ENCODE results near the gene HOXA5. TPM values are rescaled to one million over a fixed set of nuclear protein-coding genes. Genes with fewer than 3 reads are reported as not detected.

Gene HOXA5
- total RNA-seq, 2 experiments from 2014 or later = 3.4 to 7.4 TPM

GRCh38 chr7:27145914-27146412, 2.5 kb upstream of the HOXA5 start:
- Histone ChIP-seq H3K9me2 (ENCODE audit: insufficient read depth, low read length) (no peaks in the 10 kb centered on the region), H3K4me1 (ENCODE audit: insufficient read depth, low read length, poor library complexity, severe bottlenecking) (peaks cover 22% of the 10 kb centered on the region), H3K9me3 (ENCODE audit: low read length) (no peaks in the 10 kb centered on the region), H3K36me3 (ENCODE audit: insufficient read depth, low read length) (peaks cover 15% of the 10 kb centered on the region), H3K79me2 (ENCODE audit: insufficient read depth, low read depth, low read length) (peaks cover 8% of the 10 kb centered on the region; the same call in 1 of the 2 replicates), H3K4me2 (ENCODE audit: low read length) (no peak overlapping the region), H3K27ac (ENCODE audit: low read depth, low read length, poor library complexity, severe bottlenecking) (no peak overlapping the region), H2AFZ (ENCODE audit: low read length) (no peak overlapping the region), H3K4me3 (ENCODE audit: low read depth, low read length, poor library complexity, severe bottlenecking) (no peak overlapping the region), H4K20me1 (ENCODE audit: insufficient read depth, low read length) (no peaks in the 10 kb centered on the region)
- ChIA-PET CTCF (ENCODE audit: unreplicated experiment) (no interaction called here), POLR2A (interaction anchor here (0.5 kb wide), 1 partner anchor 325 kb away, joined by 3 read pairs; no protein-coding TSS in a partner anchor)
- BruUV-seq (replicated peaks) = no TSS peak
- no peak for DNase-seq (ENCODE audit: low spot score)
- no peak for TF ChIP-seq EZH2phosphoT487 (IDR thresholded peaks at IDR 0.05; ENCODE audit: borderline replicate concordance, low read depth, low read length)
- TF ChIP-seq, protein P1, sequence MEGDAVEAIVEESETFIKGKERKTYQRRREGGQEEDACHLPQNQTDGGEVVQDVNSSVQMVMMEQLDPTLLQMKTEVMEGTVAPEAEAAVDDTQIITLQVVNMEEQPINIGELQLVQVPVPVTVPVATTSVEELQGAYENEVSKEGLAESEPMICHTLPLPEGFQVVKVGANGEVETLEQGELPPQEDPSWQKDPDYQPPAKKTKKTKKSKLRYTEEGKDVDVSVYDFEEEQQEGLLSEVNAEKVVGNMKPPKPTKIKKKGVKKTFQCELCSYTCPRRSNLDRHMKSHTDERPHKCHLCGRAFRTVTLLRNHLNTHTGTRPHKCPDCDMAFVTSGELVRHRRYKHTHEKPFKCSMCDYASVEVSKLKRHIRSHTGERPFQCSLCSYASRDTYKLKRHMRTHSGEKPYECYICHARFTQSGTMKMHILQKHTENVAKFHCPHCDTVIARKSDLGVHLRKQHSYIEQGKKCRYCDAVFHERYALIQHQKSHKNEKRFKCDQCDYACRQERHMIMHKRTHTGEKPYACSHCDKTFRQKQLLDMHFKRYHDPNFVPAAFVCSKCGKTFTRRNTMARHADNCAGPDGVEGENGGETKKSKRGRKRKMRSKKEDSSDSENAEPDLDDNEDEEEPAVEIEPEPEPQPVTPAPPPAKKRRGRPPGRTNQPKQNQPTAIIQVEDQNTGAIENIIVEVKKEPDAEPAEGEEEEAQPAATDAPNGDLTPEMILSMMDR (conservative IDR thresholded peaks at IDR 0.05; ENCODE audit: low read length) = no peak
- intact Hi-C loops (cut with micrococcal nuclease; ENCODE audit: unreplicated experiment) = no loop called here

DNA sequence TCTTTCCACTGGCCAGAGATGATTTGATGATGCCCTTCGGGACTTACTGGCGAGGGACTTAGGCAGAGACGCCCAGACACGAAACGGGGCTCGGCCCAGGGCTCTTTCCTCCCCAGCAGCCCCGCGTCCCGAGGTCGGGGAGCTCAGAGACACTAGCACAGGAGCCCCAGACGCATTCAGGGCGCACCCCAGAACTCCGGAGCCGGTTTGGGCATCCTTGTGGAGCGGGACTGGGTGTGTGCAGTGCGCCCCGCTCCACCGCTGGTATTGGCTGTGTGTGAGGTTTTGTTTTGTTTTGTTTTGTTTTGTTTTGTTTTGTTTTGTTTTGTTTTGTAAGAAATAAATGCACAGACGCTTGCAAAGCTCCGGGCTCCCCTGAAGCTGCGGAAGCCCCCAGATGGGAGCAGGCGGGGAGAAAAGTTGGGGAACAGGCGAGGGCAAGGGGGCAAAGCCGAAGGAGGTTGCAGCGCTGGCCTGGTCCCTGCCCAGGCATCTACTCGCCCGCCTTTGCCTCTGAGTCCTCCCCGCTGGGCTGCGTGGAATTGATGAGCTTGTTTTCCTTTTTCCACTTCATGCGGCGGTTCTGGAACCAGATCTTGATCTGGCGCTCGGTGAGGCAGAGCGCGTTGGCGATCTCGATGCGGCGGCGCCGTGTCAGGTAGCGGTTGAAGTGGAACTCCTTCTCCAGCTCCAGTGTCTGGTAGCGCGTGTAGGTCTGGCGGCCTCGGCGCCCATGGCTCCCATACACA, 1.9 kb upstream of the HOXA5 start:
- Histone ChIP-seq H4K20me1 (ENCODE audit: insufficient read depth, low read length) (no peaks in the 10 kb centered on the region), H3K36me3 (ENCODE audit: insufficient read depth, low read length) (peaks cover 15% of the 10 kb centered on the region), H3K4me1 (ENCODE audit: insufficient read depth, low read length, poor library complexity, severe bottlenecking) (peaks cover 21% of the 10 kb centered on the region), H2AFZ (ENCODE audit: low read length) (no peak overlapping the region), H3K9me3 (ENCODE audit: low read length) (no peaks in the 10 kb centered on the region), H3K9me2 (ENCODE audit: insufficient read depth, low read length) (no peaks in the 10 kb centered on the region), H3K79me2 (ENCODE audit: insufficient read depth, low read depth, low read length) (peaks cover 8% of the 10 kb centered on the region; the same call in 1 of the 2 replicates), H3K4me2 (ENCODE audit: low read length) (no peak overlapping the region), H3K4me3 (ENCODE audit: low read depth, low read length, poor library complexity, severe bottlenecking) (no peak overlapping the region), H3K27ac (ENCODE audit: low read depth, low read length, poor library complexity, severe bottlenecking) (no peak overlapping the region)
- TF ChIP-seq EZH2phosphoT487 (IDR thresholded peaks at IDR 0.05; ENCODE audit: borderline replicate concordance, low read depth, low read length) = no peak
- TF ChIP-seq, protein P1 (conservative IDR thresholded peaks at IDR 0.05; ENCODE audit: low read length) = no peak
- intact Hi-C loops (cut with micrococcal nuclease; ENCODE audit: unreplicated experiment) = no loop called here
- no peak for DNase-seq (ENCODE audit: low spot score)
- no TSS peak for BruUV-seq (replicated peaks)
- POLR2A ChIA-PET = interaction anchor here (0.5 to 0.7 kb wide), 3 partner anchors 324 to 458 kb away, joined by 3 read pairs; no protein-coding TSS in a partner anchor
- CTCF ChIA-PET (ENCODE audit: unreplicated experiment) = no interaction called here

DNA sequence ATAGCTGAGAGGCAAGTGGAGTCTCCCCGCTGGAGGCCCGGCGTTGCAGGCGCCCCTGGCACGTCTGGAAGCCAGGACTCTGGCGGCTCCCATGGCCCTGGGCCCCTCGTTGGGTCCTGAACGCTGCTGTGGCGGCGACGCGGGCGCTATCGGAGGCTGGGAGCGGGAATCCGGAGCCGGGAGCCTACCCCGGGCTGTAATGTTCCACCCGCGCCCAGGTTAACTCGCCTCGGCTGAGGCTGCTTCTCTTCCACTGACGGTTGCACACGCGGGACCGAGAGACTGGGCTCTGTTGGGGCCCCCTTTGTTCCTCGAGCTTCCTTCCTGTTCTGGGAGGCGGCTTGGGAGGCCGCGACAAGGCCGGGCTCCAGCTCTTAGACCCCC, 1.3 kb upstream of the HOXA5 start:
- H3K9me2 ChIP-seq (ENCODE audit: insufficient read depth, low read length) = no peaks in the 10 kb centered on the region
- H3K4me3 ChIP-seq (ENCODE audit: low read depth, low read length, poor library complexity, severe bottlenecking) = no peak overlapping the region
- ChIA-PET CTCF (ENCODE audit: unreplicated experiment) (no interaction called here), POLR2A (interaction anchor here (0.7 kb wide), 1 partner anchor 457 kb away, joined by 3 read pairs; no protein-coding TSS in a partner anchor)
- H3K9me3 ChIP-seq (ENCODE audit: low read length) = no peaks in the 10 kb centered on the region
- peaks cover 19% of the 10 kb centered on the region for H3K4me1 ChIP-seq (ENCODE audit: insufficient read depth, low read length, poor library complexity, severe bottlenecking)
- H3K79me2 ChIP-seq (ENCODE audit: insufficient read depth, low read depth, low read length) = peaks cover 5% of the 10 kb centered on the region; the same call in 1 of the 2 replicates
- no peak for DNase-seq (ENCODE audit: low spot score)
- no peak overlapping the region for H3K4me2 ChIP-seq (ENCODE audit: low read length)
- H2AFZ ChIP-seq (ENCODE audit: low read length) = no peak overlapping the region
- H4K20me1 ChIP-seq (ENCODE audit: insufficient read depth, low read length) = no peaks in the 10 kb centered on the region
- no TSS peak for BruUV-seq (replicated peaks)
- intact Hi-C loops (cut with micrococcal nuclease; ENCODE audit: unreplicated experiment) = no loop called here
- TF ChIP-seq, protein P1 (conservative IDR thresholded peaks at IDR 0.05; ENCODE audit: low read length) = no peak
- no peak for TF ChIP-seq EZH2phosphoT487 (IDR thresholded peaks at IDR 0.05; ENCODE audit: borderline replicate concordance, low read depth, low read length)
- peaks cover 15% of the 10 kb centered on the region for H3K36me3 ChIP-seq (ENCODE audit: insufficient read depth, low read length)
- H3K27ac ChIP-seq (ENCODE audit: low read depth, low read length, poor library complexity, severe bottlenecking) = no peak overlapping the region

Measured in OCI-LY7 (cell line).